Transverse colon (tissue), 4 donors: Measurements from ENCODE around the gene PCDHGA8.
A peak's percentile ranks its signal among the peaks of the same experiment; 100 is the strongest.

Experiments
- CTCF ChIP-seq, 5 experiments: fragments of 200-600 bp in 3 of 5; fragments of 450-650 bp in 2 of 5; sonication (generic) in 3 of 5; IDR thresholded peaks; 1 replicate in 2 of 5; 2 replicates in 3 of 5; pipeline ENCODE4 v1.5.1; 2016 to 2017; ENCODE audit warnings: antibody characterized with exemption in 5 of 5, inconsistent platforms in 3 of 5, mild to moderate bottlenecking in 2 of 5, moderate library complexity in 1 of 5
- POLR2AphosphoS5 ChIP-seq, 3 donors: sonication (generic); formaldehyde crosslinking; IDR thresholded peaks; one replicate each; pipeline ENCODE4 v1.6.1; 2016; ENCODE audit warnings: antibody characterized with exemption in 3 of 3

- TF ChIP-seq CTCF (IDR thresholded peaks at IDR 0.05) (peak in 3 of 5 experiments; percentile 16 to 27 (median 23)), POLR2AphosphoS5 (IDR thresholded peaks at IDR 0.05) (no peak)
Measured at GRCh38 chr5:141354900-141355469, 37.4 kb upstream of the PCDHGA8 start, which contains the start of gene PCDHGA4.
